Measurements from ENCODE around the gene PARD3. TPM values are rescaled to one million over a fixed set of nuclear protein-coding genes. Genes with fewer than 3 reads are reported as not detected.

Gene PARD3
- total RNA-seq, 1 experiment from 2014 or later = 57.4 TPM

DNA sequence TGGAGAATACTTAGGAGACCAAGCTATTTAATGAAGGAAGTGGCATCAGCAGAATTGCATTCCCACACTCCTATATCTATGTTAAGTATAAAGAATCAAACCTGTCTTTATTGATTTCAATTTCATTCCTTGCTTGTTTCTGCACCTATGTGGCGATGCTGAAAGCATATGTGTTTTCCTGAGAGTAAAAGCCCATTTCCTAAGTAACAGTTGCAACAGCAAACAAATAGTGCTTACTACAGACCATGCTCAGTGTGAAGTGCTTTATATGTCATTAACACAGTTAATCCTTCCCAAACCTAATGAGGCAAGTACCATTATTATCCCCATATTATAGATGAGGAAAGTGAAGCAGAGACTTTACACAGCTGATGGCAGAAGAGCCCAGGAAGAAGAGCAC is 552.1 kb downstream of the PARD3 start:
- ChIA-PET CTCF (no interaction called here), POLR2A (ENCODE audit: unreplicated experiment) (interaction anchor here (0.6 kb wide), 1 partner anchor 456 kb away, joined by 7 read pairs; no protein-coding TSS in a partner anchor)
- no peaks in the 10 kb centered on the region for H3K36me3 ChIP-seq (ENCODE audit: low read depth)
- H2AFZ ChIP-seq = no peak overlapping the region
- no peak overlapping the region for H3K4me3 ChIP-seq
- no peaks in the 10 kb centered on the region for H3K9me2 ChIP-seq (ENCODE audit: insufficient read depth)
- H3K9me3 ChIP-seq (ENCODE audit: insufficient read depth, low read depth) = no peaks in the 10 kb centered on the region
- H3F3A ChIP-seq (ENCODE audit: insufficient read depth, low read depth) = no peaks in the 10 kb centered on the region
- H3K4me1 ChIP-seq (replicated peaks; ENCODE audit: insufficient read depth) = no peaks in the 10 kb centered on the region
- no peak for TF ChIP-seq EZH2 (IDR thresholded peaks at IDR 0.05; ENCODE audit: low read depth)
- TF ChIP-seq CTCF (conservative IDR thresholded peaks at IDR 0.05) = no peak
- H3K4me2 ChIP-seq = no peak overlapping the region
- no peaks in the 10 kb centered on the region for H3K27me3 ChIP-seq (ENCODE audit: insufficient read depth, low read depth)
- no peaks in the 10 kb centered on the region for H4K20me1 ChIP-seq (ENCODE audit: insufficient read depth)
- H3K27ac ChIP-seq = no peak overlapping the region
- no peaks in the 10 kb centered on the region for H3K79me2 ChIP-seq (ENCODE audit: low read depth)
- no peak for DNase-seq
- BruUV-seq (replicated peaks) = no TSS peak
- intact Hi-C loops (cut with micrococcal nuclease; ENCODE audit: unreplicated experiment) = no loop called here

- no peak overlapping the region for H3K4me2 ChIP-seq
- no peaks in the 10 kb centered on the region for H3F3A ChIP-seq (ENCODE audit: insufficient read depth, low read depth)
- intact Hi-C loops (cut with micrococcal nuclease; ENCODE audit: unreplicated experiment) = no loop called here
- TF ChIP-seq CTCF (conservative IDR thresholded peaks at IDR 0.05) = no peak
- no peak for TF ChIP-seq EZH2 (IDR thresholded peaks at IDR 0.05; ENCODE audit: low read depth)
- H3K4me3 ChIP-seq = no peak overlapping the region
- H3K36me3 ChIP-seq (ENCODE audit: low read depth) = no peaks in the 10 kb centered on the region
- H3K9me3 ChIP-seq (ENCODE audit: insufficient read depth, low read depth) = no peaks in the 10 kb centered on the region
- no peak overlapping the region for H3K27ac ChIP-seq
- H4K20me1 ChIP-seq (ENCODE audit: insufficient read depth) = no peaks in the 10 kb centered on the region
- H3K4me1 ChIP-seq (replicated peaks; ENCODE audit: insufficient read depth) = no peaks in the 10 kb centered on the region
- H3K9me2 ChIP-seq (ENCODE audit: insufficient read depth) = no peaks in the 10 kb centered on the region
- no peaks in the 10 kb centered on the region for H3K27me3 ChIP-seq (ENCODE audit: insufficient read depth, low read depth)
- H2AFZ ChIP-seq = no peak overlapping the region
- CTCF ChIA-PET = no interaction called here
- H3K79me2 ChIP-seq (ENCODE audit: low read depth) = no peaks in the 10 kb centered on the region
- no TSS peak for BruUV-seq (replicated peaks)
- no peak for DNase-seq
- POLR2A ChIA-PET (ENCODE audit: unreplicated experiment) = no interaction called here
Measured at GRCh38 chr10:34260904-34261303, 554.2 kb downstream of the PARD3 start.

GRCh38 chr10:34256216-34256615 is 558.9 kb downstream of the PARD3 start:
- Histone ChIP-seq H3K27ac (no peak overlapping the region), H3K4me1 (replicated peaks; ENCODE audit: insufficient read depth) (peaks cover 11% of the 10 kb centered on the region; the same call in 1 of the 2 replicates), H3K9me3 (ENCODE audit: insufficient read depth, low read depth) (no peaks in the 10 kb centered on the region), H3K4me3 (no peak overlapping the region), H3K36me3 (ENCODE audit: low read depth) (no peaks in the 10 kb centered on the region), H4K20me1 (ENCODE audit: insufficient read depth) (no peaks in the 10 kb centered on the region), H3F3A (ENCODE audit: insufficient read depth, low read depth) (0 out of 2 replicates have a peak, but pooled peaks cover 3% of the 10 kb centered on the region), H3K4me2 (no peak overlapping the region), H3K79me2 (ENCODE audit: low read depth) (no peaks in the 10 kb centered on the region), H3K27me3 (ENCODE audit: insufficient read depth, low read depth) (no peaks in the 10 kb centered on the region), H2AFZ (no peak overlapping the region), H3K9me2 (ENCODE audit: insufficient read depth) (no peaks in the 10 kb centered on the region)
- ChIA-PET POLR2A (ENCODE audit: unreplicated experiment) (no interaction called here), CTCF (no interaction called here)
- DNase-seq = no peak
- TF ChIP-seq CTCF (conservative IDR thresholded peaks at IDR 0.05) (no peak), EZH2 (IDR thresholded peaks at IDR 0.05; ENCODE audit: low read depth) (no peak)
- intact Hi-C loops (cut with micrococcal nuclease; ENCODE audit: unreplicated experiment) = no loop called here
- no TSS peak for BruUV-seq (replicated peaks)
